ENCODE data around the gene MSRB2.

GRCh38 chr10:23046027-23046426 is 49.4 kb upstream of the MSRB2 start:
- no peak for TF ChIP-seq MYC (IDR thresholded peaks at IDR 0.05; ENCODE audit: low read depth, low read length)
- no peak for TF ChIP-seq POLR2A (IDR thresholded peaks at IDR 0.05; ENCODE audit: extremely low read depth, insufficient read length)
- TF ChIP-seq CTCF (IDR thresholded peaks at IDR 0.05; ENCODE audit: low read depth, low read length) = no peak
- TF ChIP-seq, protein P1, sequence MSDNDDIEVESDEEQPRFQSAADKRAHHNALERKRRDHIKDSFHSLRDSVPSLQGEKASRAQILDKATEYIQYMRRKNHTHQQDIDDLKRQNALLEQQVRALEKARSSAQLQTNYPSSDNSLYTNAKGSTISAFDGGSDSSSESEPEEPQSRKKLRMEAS (IDR thresholded peaks at IDR 0.05; ENCODE audit: low read depth, low read length) = no peak
